Activated CD4-positive, CD25-positive, alpha-beta regulatory T cell (primary cell): ENCODE measurements around the gene CNTROB.

Experiments
- DNase-seq, 4 experiments: peaks; one replicate each; lab custom pipeline; 2025; lab: John Stamatoyannopoulos, UW

The CNTROB gene

GRCh38 chr17:7903154-7904103 lies 28.6 kb upstream of the CNTROB start:
- DNase-seq: no peak

- no peak for DNase-seq
These were observed 22.9 kb upstream of the CNTROB start for GRCh38 chr17:7909089-7909488.

- DNase-seq: no peak
These were observed 21.7 kb upstream of the CNTROB start for GRCh38 chr17:7910281-7910680.

- no peak for DNase-seq
These were observed 21.3 kb upstream of the CNTROB start for GRCh38 chr17:7910711-7911110.

- DNase-seq: no peak
These were observed 20.9 kb upstream of the CNTROB start for GRCh38 chr17:7911116-7911515.

GRCh38 chr17:7912927-7913524 lies 19.0 kb upstream of the CNTROB start:
- DNase-seq: no peak

GRCh38 chr17:7915179-7915610 lies 16.8 kb upstream of the CNTROB start:
- DNase-seq: no peak

- DNase-seq: peak; percentile 61 to 79 (median 68)
These were observed 16.2 kb upstream of the CNTROB start, which contains the start of gene RNF227 for GRCh38 chr17:7915611-7916384. Gene RNF227 (minus strand): TSS chr17:7916289. CDS start chr17:7916195, 94 bp downstream.

- no peak for DNase-seq
These were observed 15.7 kb upstream of the CNTROB start for GRCh38 chr17:7916385-7916682.

GRCh38 chr17:7916808-7917207 lies 15.2 kb upstream of the CNTROB start:
- DNase-seq: no peak

- DNase-seq: no peak
These were observed 9.6 kb upstream of the CNTROB start for GRCh38 chr17:7922269-7922844.

GRCh38 chr17:7922845-7923628 lies 9.0 kb upstream of the CNTROB start:
- peak; percentile 62 to 72 (median 70) for DNase-seq

GRCh38 chr17:7927596-7927995 lies 4.4 kb upstream of the CNTROB start:
- DNase-seq: no peak

GRCh38 chr17:7929158-7930023 lies 2.6 kb upstream of the CNTROB start, which contains the start of gene KCNAB3:
Gene KCNAB3 (minus strand): TSS chr17:7929856. CDS start chr17:7929435, 421 bp downstream.
- peak in 1 of 4 experiments; percentile 25 for DNase-seq

- no peak for DNase-seq
These were observed 970 bp upstream of the CNTROB start for GRCh38 chr17:7930841-7931631.

GRCh38 chr17:7932483-7932891 lies 481 bp downstream of the CNTROB start:
- DNase-seq: no peak

GRCh38 chr17:7932949-7933348 lies 943 bp downstream of the CNTROB start:
- DNase-seq: no peak

GRCh38 chr17:7935859-7936258 lies 3.9 kb downstream of the CNTROB start:
- no peak for DNase-seq

GRCh38 chr17:7940034-7940433 lies 8.0 kb downstream of the CNTROB start:
- DNase-seq: no peak
